Psoas muscle (tissue), 8 donors: ENCODE measurements around the gene RTKN. TPM values are rescaled to one million over a fixed set of nuclear protein-coding genes. Genes with fewer than 3 reads are reported as not detected.

ENCODE experiments used
- ATAC-seq, 4 donors: fragments of 200-7000 bp; cut with Tn5 transposase; one replicate each; pipeline ENCODE4 v1.9.1; 2020; ENCODE audit warnings: moderate library complexity in 3 of 4, mild to moderate bottlenecking in 2 of 4
- DNase-seq, 2 donors: peaks; one replicate each; pipeline ENCODE4 v3.0.0-alpha.2; 2020
- H3K27ac ChIP-seq: fragments of 200-600 bp; one replicate; pipeline ENCODE4 v1.8.0; 2022
- H3K27me3 ChIP-seq, 3 donors: fragments of 200-600 bp in 1 of 3; one replicate each; pipeline versions ENCODE4 v1.6.1 to v1.8.0; 2013 to 2022; ENCODE audit warnings: low read length in 2 of 3, mild to moderate bottlenecking in 2 of 3, moderate library complexity in 1 of 3; ENCODE audit not compliant: insufficient read depth in 3 of 3
- H3K36me3 ChIP-seq, 2 donors: fragments of 200-600 bp in 1 of 2; one replicate each; pipeline versions ENCODE4 v1.6.1 to v1.8.0; 2013 to 2022; ENCODE audit warnings: low read depth in 1 of 2, mild to moderate bottlenecking in 1 of 2, moderate library complexity in 1 of 2; ENCODE audit not compliant: insufficient read depth in 1 of 2
- H3K4me1 ChIP-seq: fragments of 200-600 bp; one replicate; pipeline ENCODE4 v1.8.0; 2022
- H3K4me3 ChIP-seq: fragments of 200-600 bp; one replicate; pipeline ENCODE4 v1.8.0; 2022; ENCODE audit warnings: mild to moderate bottlenecking
- H3K9me3 ChIP-seq: fragments of 200-600 bp; one replicate; pipeline ENCODE4 v1.8.0; 2022
- CTCF ChIP-seq: fragments of 200-600 bp; IDR thresholded peaks from one replicate; pipeline ENCODE4 v1.8.0; 2022; ENCODE audit warnings: antibody characterized with exemption
- WGBS, 3 donors: extraction: QIAGEN DNeasy Blood & Tissue Kit; methylation state at CpG; one replicate each; pipeline versions ENCODE4 v1.1.6 to v1.1.7; 2013; 5-methylcytosine and 5-hydroxymethylcytosine counted together
- intact Hi-C, 2 donors: fragments of 100-400 bp; cut with DNase I; formaldehyde crosslinking; loops; one replicate each; pipeline versions ENCODE4 v1.11.0 to v1.14.2; 2022
- polyA plus RNA-seq, 3 donors: library from polyadenylated mRNA; stranded (reverse); fragments of 200-250 nt; gene quantifications; one replicate each; pipeline ENCODE4 v1.2.3, GENCODE V29; 2013
- total RNA-seq, 4 donors: library from RNA; stranded (reverse); fragmentation: NEBNext Ultra II Directional in 2 of 4; extraction: Animal tissue kit (Norgen Biotek cat#: 25700) in 2 of 4; gene quantifications; one replicate each; pipeline versions ENCODE4 v1.2.1 to v1.2.4, GENCODE V29; 2021 to 2023
- donor health status: healthy with polysubstance abuse.
- donor health status: DM: no; HTN: no; CAD: no; lungs with moderate emphysema.
- donor health status: Bipolar disorder and iron deficiency.
- donor health status: healthy.
- donor health status: DM: yes; HTN: yes; CAD: no.
- donor health status: DM: no; HTN: no; CAD: no.
- donor health status: DM: no; HTN: no; CAD: no.
- donor health status: DM: yes; HTN: yes; CAD: no.

RTKN gene
- total and polyA plus RNA-seq, 7 donors, result 3.1 to 18.8 (median 7.8) TPM

GRCh38 chr2:74406035-74406434, 35.7 kb downstream of the RTKN start:
- TF ChIP-seq CTCF, result no peak
- Histone ChIP-seq H3K4me1 (no peaks in the 10 kb centered on the region), H3K9me3 (no peaks in the 10 kb centered on the region), H3K27me3 (peaks cover 0 to 12% (median 2%) of the 10 kb centered on the region in 3 donors), H3K27ac (no peak overlapping the region), H3K4me3 (no peak overlapping the region), H3K36me3 (no peaks in the 10 kb centered on the region)
- DNase-seq, result no peak
- intact Hi-C loops, result no loop called here
- ATAC-seq, result no peak

GRCh38 chr2:74401891-74402290, 39.8 kb downstream of the RTKN start:
- Histone ChIP-seq H3K36me3 (no peaks in the 10 kb centered on the region), H3K27ac (no peak overlapping the region), H3K4me1 (no peaks in the 10 kb centered on the region), H3K4me3 (no peak overlapping the region), H3K9me3 (no peaks in the 10 kb centered on the region), H3K27me3 (no peaks in the 10 kb centered on the region)
- intact Hi-C loops, result no loop called here
- no peak for TF ChIP-seq CTCF
- ATAC-seq (no peak), DNase-seq (no peak)
- WGBS, 3 donors, result 75 to 92% (median 80%) methylated on average over 2 of the region's 2 CpGs

GRCh38 chr2:74399785-74400184, 42.0 kb downstream of the RTKN start:
- TF ChIP-seq CTCF, result peak; percentile 33
- no peaks in the 10 kb centered on the region for H3K9me3 ChIP-seq
- H3K27ac ChIP-seq, result no peak overlapping the region
- H3K4me1 ChIP-seq, result no peaks in the 10 kb centered on the region
- intact Hi-C loops, result no loop called here
- H3K4me3 ChIP-seq, result no peak overlapping the region
- H3K27me3 ChIP-seq, result peaks cover 0 to 2% (median 0%) of the 10 kb centered on the region in 3 donors
- DNase-seq (no peak), ATAC-seq (peak in 1 of 4 donors; percentile 46)
- no peaks in the 10 kb centered on the region for H3K36me3 ChIP-seq

GRCh38 chr2:74396149-74396548, 45.6 kb downstream of the RTKN start:
- peaks cover 0 to 2% (median 0%) of the 10 kb centered on the region in 3 donors for H3K27me3 ChIP-seq
- H3K4me1 ChIP-seq, result no peaks in the 10 kb centered on the region
- intact Hi-C loops, result no loop called here
- 96 to 98% (median 96%) methylated on average over 2 of the region's 2 CpGs for WGBS, 3 donors
- H3K9me3 ChIP-seq, result no peaks in the 10 kb centered on the region
- no peak for DNase-seq
- no peak for ATAC-seq
- no peak overlapping the region for H3K27ac ChIP-seq
- TF ChIP-seq CTCF, result no peak
- no peak overlapping the region for H3K4me3 ChIP-seq
- H3K36me3 ChIP-seq, result no peaks in the 10 kb centered on the region

- ATAC-seq (no peak), DNase-seq (no peak)
- WGBS, 3 donors, result 89 to 98% (median 95%) methylated on average over 1 of the region's 1 CpG
- Histone ChIP-seq H3K36me3 (no peaks in the 10 kb centered on the region), H3K27ac (no peak overlapping the region), H3K4me1 (peaks cover 26% of the 10 kb centered on the region), H3K4me3 (no peak overlapping the region), H3K27me3 (peaks cover 0 to 2% (median 0%) of the 10 kb centered on the region in 3 donors), H3K9me3 (no peaks in the 10 kb centered on the region)
- TF ChIP-seq CTCF, result no peak
- intact Hi-C loops, result no loop called here
These were observed 48.2 kb downstream of the RTKN start for GRCh38 chr2:74393525-74393924.
